Mesendoderm (in vitro differentiated cells): ENCODE measurements around the gene MAD1L1.

Experiments used
- DNase-seq: peaks from one replicate; pipeline ENCODE4 v3.0.0; 2013
- H2AK5ac ChIP-seq: 2 replicates; pipeline ENCODE4 v1.6.1; 2013; ENCODE audit warnings: low read length, inconsistent platforms
- H2BK120ac ChIP-seq: 2 replicates; pipeline ENCODE4 v1.6.1; 2013; ENCODE audit warnings: low read depth, mild to moderate bottlenecking, low read length, moderate library complexity, mixed read lengths
- H2BK15ac ChIP-seq: replicated peaks from 2 replicates; pipeline ENCODE4 v1.6.1; 2013; ENCODE audit warnings: low read depth, mild to moderate bottlenecking, moderate library complexity
- H2BK5ac ChIP-seq: 2 replicates; pipeline ENCODE4 v1.6.1; 2013; ENCODE audit warnings: low read length, inconsistent platforms
- H3K18ac ChIP-seq: 2 replicates; pipeline ENCODE4 v1.6.1; 2013; ENCODE audit warnings: mild to moderate bottlenecking, low read length, mixed read lengths
- H3K23ac ChIP-seq: one replicate; pipeline ENCODE4 v1.6.1; 2013; ENCODE audit warnings: low read length
- H3K27ac ChIP-seq: 2 replicates; pipeline ENCODE4 v1.5.1; 2013; ENCODE audit warnings: low read depth, mild to moderate bottlenecking, inconsistent platforms, low read length, moderate library complexity
- H3K27me3 ChIP-seq: 2 replicates; pipeline ENCODE4 v1.6.1; 2013; ENCODE audit warnings: low read length, control low read depth, mild to moderate bottlenecking, inconsistent platforms; ENCODE audit not compliant: insufficient read depth, poor library complexity
- H3K36me3 ChIP-seq: 2 replicates; pipeline ENCODE4 v1.6.1; 2013; ENCODE audit warnings: low read length, inconsistent platforms; ENCODE audit not compliant: control insufficient read depth, insufficient read depth
- H3K4ac ChIP-seq: one replicate; pipeline ENCODE4 v1.6.1; 2013; ENCODE audit warnings: low read depth, mild to moderate bottlenecking, low read length, moderate library complexity
- H3K4me1 ChIP-seq: 2 replicates; pipeline ENCODE4 v1.6.1; 2013; ENCODE audit warnings: low read depth, low read length, inconsistent platforms; ENCODE audit not compliant: control insufficient read depth
- H3K4me2 ChIP-seq: 2 replicates; pipeline ENCODE4 v1.6.1; 2013; ENCODE audit warnings: low read length
- H3K4me3 ChIP-seq: 2 replicates; pipeline ENCODE4 v1.5.1; 2013; ENCODE audit warnings: mild to moderate bottlenecking, low read length
- H3K56ac ChIP-seq: one replicate; pipeline ENCODE4 v1.6.1; 2013; ENCODE audit warnings: low read length
- H3K79me1 ChIP-seq: 2 replicates; pipeline ENCODE4 v1.6.1; 2013; ENCODE audit warnings: low read length, inconsistent platforms
- H3K79me2 ChIP-seq: 2 replicates; pipeline ENCODE4 v1.6.1; 2013; ENCODE audit warnings: mild to moderate bottlenecking, low read length; ENCODE audit not compliant: control insufficient read depth, insufficient read depth
- H3K9ac ChIP-seq: 2 replicates; pipeline ENCODE4 v1.6.1; 2013; ENCODE audit warnings: low read length, inconsistent platforms
- H4K5ac ChIP-seq: one replicate; pipeline ENCODE4 v1.6.1; 2013; ENCODE audit warnings: low read length
- H4K8ac ChIP-seq: one replicate; pipeline ENCODE4 v1.6.1; 2013; ENCODE audit warnings: low read depth, mild to moderate bottlenecking, control low read depth, low read length, moderate library complexity
- WGBS: extraction: QIAGEN DNeasy Blood & Tissue Kit; methylation state at CpG from one replicate; pipeline ENCODE4 v1.1.7; 2013; ENCODE audit warnings: low lambda C conversion rate, missing lambda C conversion rate; ENCODE audit not compliant: insufficient coverage; ENCODE audit errors: extremely low coverage; 5-methylcytosine and 5-hydroxymethylcytosine counted together

Gene MAD1L1

DNA sequence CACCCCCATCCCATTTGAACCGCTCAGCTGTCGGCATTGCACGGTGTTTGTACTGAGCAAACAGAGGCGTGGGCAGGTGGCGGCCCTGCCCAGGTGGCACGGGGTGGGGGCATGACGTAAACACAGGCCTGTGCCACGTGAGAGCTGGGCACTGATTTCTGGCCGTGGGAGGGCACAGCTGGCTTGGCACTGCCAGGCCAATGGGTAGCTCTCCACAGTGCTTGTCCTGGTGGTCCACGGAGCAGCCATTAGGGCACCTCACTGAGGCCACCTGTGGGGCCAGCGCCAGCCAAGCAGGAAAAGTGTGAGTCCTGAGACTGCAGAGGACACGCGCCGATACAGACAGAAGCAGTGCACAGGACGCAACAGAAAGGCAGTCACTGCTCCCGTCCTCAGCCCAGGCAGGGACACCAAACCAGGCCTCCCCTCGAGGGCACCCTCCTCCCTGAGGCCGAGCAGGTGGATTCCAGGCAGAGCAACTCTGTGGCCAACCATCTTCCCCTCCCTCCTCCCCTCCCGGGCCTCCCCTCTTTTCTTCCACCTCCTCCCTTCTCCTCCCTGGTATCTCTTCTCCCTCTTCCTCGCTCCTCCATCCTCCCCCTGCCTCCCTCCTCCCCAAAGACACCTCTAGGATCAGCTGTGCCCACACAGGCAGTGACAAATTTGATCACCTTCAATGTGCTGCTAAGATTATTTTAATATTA, 303.9 kb downstream of the MAD1L1 start:
- Histone ChIP-seq H2BK15ac (no peak overlapping the region), H2AK5ac (no peak overlapping the region), H3K18ac (no peak overlapping the region), H3K9ac (no peak overlapping the region), H3K36me3 (no peaks in the 10 kb centered on the region), H2BK5ac (no peak overlapping the region), H2BK120ac (no peak overlapping the region), H3K4me3 (no peak overlapping the region), H3K27me3 (no peaks in the 10 kb centered on the region), H3K4ac (no peak overlapping the region), H4K5ac (no peak overlapping the region), H3K27ac (no peak overlapping the region), H3K79me2 (no peaks in the 10 kb centered on the region), H4K8ac (no peak overlapping the region), H3K56ac (no peak overlapping the region), H3K23ac (no peak overlapping the region), H3K79me1 (no peaks in the 10 kb centered on the region), H3K4me2 (no peak overlapping the region), H3K4me1 (no peaks in the 10 kb centered on the region)
- DNase-seq: no peak
- no CpG with 5 or more reads among the region's 20 CpGs for WGBS

DNA sequence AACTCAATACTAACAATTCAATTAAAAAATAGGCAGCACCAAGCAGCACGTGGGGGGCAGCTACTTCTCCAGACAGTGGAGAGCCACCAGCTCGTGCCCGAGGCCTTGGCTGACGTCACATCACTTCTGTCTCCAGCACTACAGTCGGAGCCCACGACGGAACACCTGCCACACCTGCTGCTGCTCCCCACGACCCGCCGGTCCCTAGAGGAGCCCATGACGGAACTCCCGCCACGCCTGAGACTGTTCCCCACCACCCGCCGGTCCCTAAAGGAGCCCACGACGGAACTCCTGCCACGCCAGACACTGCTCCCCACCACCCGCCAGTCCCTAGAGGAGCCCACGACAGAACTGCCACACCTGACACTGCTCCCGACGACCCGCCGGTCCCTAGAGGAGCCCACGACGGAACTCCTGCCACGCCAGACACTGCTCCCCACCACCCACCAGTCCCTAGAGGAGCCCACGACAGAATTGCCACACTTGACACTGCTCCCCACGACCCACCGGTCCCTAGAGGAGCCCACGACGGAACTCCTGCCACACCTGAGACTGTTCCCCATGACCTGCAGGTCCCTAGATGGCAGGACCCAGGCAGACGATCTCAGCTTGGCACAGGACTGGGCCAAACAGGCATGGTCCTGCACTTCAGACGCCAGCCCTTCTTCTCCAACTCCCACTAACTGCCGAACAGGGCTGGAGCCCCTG, 304.7 kb downstream of the MAD1L1 start:
- no peak overlapping the region for H4K8ac ChIP-seq
- no peak overlapping the region for H3K18ac ChIP-seq
- no peak for DNase-seq
- H3K4me1 ChIP-seq: no peaks in the 10 kb centered on the region
- no peaks in the 10 kb centered on the region for H3K79me1 ChIP-seq
- no peak overlapping the region for H3K27ac ChIP-seq
- H2BK15ac ChIP-seq: no peak overlapping the region
- no peak overlapping the region for H3K9ac ChIP-seq
- no peak overlapping the region for H2BK120ac ChIP-seq
- H3K27me3 ChIP-seq: no peaks in the 10 kb centered on the region
- no peak overlapping the region for H3K23ac ChIP-seq
- no peak overlapping the region for H4K5ac ChIP-seq
- no CpG with 5 or more reads among the region's 35 CpGs for WGBS
- no peak overlapping the region for H3K4me3 ChIP-seq
- no peak overlapping the region for H3K4ac ChIP-seq
- H3K36me3 ChIP-seq: no peaks in the 10 kb centered on the region
- no peak overlapping the region for H3K4me2 ChIP-seq
- H2AK5ac ChIP-seq: no peak overlapping the region
- no peak overlapping the region for H3K56ac ChIP-seq
- H2BK5ac ChIP-seq: no peak overlapping the region
- H3K79me2 ChIP-seq: no peaks in the 10 kb centered on the region

DNA sequence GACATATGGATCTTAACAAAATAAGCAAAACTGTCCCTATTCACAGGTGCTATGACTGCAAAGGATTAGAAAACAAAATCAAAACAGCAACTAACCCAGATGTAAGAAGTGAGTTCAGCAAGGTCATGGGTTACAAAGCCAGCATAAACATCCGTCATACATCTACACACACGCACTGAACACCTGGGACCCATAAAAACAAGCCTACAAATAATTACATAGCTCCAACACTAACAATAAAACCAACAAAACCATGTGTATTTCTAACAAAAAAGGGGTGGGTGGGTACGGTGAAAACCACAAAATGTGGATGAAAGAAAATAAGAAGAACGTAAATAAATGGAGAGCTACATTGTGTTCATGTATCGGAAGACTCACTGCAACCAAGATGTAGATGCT, 305.8 kb downstream of the MAD1L1 start:
- H3K36me3 ChIP-seq: no peaks in the 10 kb centered on the region
- H3K4ac ChIP-seq: no peak overlapping the region
- no peak for DNase-seq
- no peak overlapping the region for H3K4me2 ChIP-seq
- no peak overlapping the region for H2BK120ac ChIP-seq
- no CpG with 5 or more reads among the region's 5 CpGs for WGBS
- no peak overlapping the region for H2BK5ac ChIP-seq
- no peaks in the 10 kb centered on the region for H3K4me1 ChIP-seq
- no peak overlapping the region for H3K27ac ChIP-seq
- no peaks in the 10 kb centered on the region for H3K27me3 ChIP-seq
- no peaks in the 10 kb centered on the region for H3K79me2 ChIP-seq
- no peak overlapping the region for H3K56ac ChIP-seq
- H3K23ac ChIP-seq: no peak overlapping the region
- no peak overlapping the region for H2BK15ac ChIP-seq
- H3K4me3 ChIP-seq: no peak overlapping the region
- H4K5ac ChIP-seq: no peak overlapping the region
- H2AK5ac ChIP-seq: no peak overlapping the region
- H3K79me1 ChIP-seq: no peaks in the 10 kb centered on the region
- no peak overlapping the region for H3K18ac ChIP-seq
- no peak overlapping the region for H3K9ac ChIP-seq
- no peak overlapping the region for H4K8ac ChIP-seq

DNA sequence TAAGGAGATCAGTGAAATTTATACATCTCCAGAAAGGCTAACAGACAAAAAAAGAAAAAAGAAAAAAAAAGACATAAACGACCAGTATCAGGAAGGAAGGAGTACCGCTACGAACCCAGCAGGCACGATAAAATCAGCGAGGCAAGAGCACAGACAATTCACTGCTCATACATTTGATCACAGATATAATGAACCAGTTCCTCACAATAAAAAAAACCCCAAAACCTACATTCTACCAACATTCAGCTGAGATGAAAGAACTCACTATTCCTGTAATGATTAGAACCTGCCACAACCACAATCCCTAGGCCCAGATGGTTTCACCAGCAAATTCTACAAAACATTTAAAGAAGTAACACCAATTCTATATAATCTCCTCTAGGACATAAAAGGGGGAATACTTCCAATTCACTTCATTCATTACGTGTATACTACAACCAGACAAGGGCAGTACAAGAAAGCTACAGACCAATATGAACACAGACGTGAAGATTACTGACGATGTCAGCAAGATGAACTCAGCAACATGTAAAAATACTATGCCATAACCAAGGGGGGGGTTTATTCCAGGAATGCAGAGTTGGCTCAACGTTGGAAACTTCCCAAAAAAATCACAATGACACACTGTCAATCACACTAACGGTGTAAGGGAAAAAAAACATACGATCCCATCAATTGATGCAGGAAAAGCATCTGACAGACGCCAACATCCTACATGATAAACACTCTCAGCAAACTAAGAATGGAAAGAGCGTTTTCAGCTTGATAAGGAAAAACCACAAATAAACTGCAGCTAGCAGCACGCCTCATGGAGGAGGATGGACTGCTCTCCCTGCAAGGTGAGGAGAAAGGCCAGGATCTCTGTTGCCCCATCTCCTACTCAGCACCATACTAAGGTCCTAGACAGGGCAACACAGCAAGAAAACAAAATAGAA, 306.5 kb downstream of the MAD1L1 start:
- Histone ChIP-seq H3K79me1 (no peaks in the 10 kb centered on the region), H2BK15ac (no peak overlapping the region), H3K4me2 (no peak overlapping the region), H3K4me1 (no peaks in the 10 kb centered on the region), H3K27ac (no peak overlapping the region), H3K36me3 (no peaks in the 10 kb centered on the region), H3K18ac (no peak overlapping the region), H2AK5ac (no peak overlapping the region), H4K8ac (no peak overlapping the region), H3K23ac (no peak overlapping the region), H2BK5ac (no peak overlapping the region), H4K5ac (no peak overlapping the region), H3K4ac (no peak overlapping the region), H3K56ac (no peak overlapping the region), H3K9ac (no peak overlapping the region), H3K27me3 (no peaks in the 10 kb centered on the region), H3K79me2 (no peaks in the 10 kb centered on the region), H3K4me3 (no peak overlapping the region), H2BK120ac (no peak overlapping the region)
- no CpG with 5 or more reads among the region's 14 CpGs for WGBS
- no peak for DNase-seq

DNA sequence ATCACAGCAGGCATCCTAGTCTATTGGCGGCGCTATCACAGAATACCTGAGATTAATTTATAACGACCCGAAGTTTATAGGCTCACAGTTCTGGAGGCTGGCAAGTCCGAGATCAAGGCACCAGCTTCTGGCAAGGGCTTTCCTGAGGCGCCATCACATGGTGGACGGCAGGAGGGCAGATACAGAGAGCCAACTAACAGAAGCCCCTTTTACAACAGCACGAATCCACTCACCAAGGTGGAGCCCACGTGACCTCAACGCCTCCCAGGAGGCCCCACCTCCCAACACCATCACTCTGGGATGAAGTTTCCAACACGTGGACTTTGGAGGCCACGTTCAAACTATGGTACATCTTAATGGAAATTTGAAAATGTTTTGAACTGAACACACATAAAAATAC, 307.4 kb downstream of the MAD1L1 start:
- no peak overlapping the region for H4K8ac ChIP-seq
- H4K5ac ChIP-seq: no peak overlapping the region
- no peaks in the 10 kb centered on the region for H3K79me1 ChIP-seq
- H3K79me2 ChIP-seq: no peaks in the 10 kb centered on the region
- no peaks in the 10 kb centered on the region for H3K4me1 ChIP-seq
- no peak overlapping the region for H3K4ac ChIP-seq
- no peak overlapping the region for H2BK5ac ChIP-seq
- no CpG with 5 or more reads among the region's 12 CpGs for WGBS
- peak; percentile 61 for DNase-seq
- no peak overlapping the region for H2BK120ac ChIP-seq
- no peaks in the 10 kb centered on the region for H3K27me3 ChIP-seq
- H3K4me3 ChIP-seq: no peak overlapping the region
- no peak overlapping the region for H3K9ac ChIP-seq
- H3K18ac ChIP-seq: no peak overlapping the region
- H3K4me2 ChIP-seq: no peak overlapping the region
- H3K23ac ChIP-seq: no peak overlapping the region
- H3K56ac ChIP-seq: no peak overlapping the region
- H3K27ac ChIP-seq: no peak overlapping the region
- no peak overlapping the region for H2BK15ac ChIP-seq
- H3K36me3 ChIP-seq: no peaks in the 10 kb centered on the region
- H2AK5ac ChIP-seq: no peak overlapping the region
